ENCODE results near the gene PIK3R5.

The PIK3R5 gene

GRCh38 chr17:8916466-8916865 is 49.0 kb downstream of the PIK3R5 start:
- Histone ChIP-seq H4K8ac (ENCODE audit: low read depth, low read length) (no peak overlapping the region), H3K9ac (ENCODE audit: low read length) (no peak overlapping the region), H3K27me3 (ENCODE audit: insufficient read depth, low read length, poor library complexity) (no peaks in the 10 kb centered on the region), H3K4ac (ENCODE audit: low read depth, low read length) (no peak overlapping the region), H3K27ac (ENCODE audit: low read depth, low read length) (no peak overlapping the region), H3K4me3 (ENCODE audit: low read length) (no peak overlapping the region), H2AK5ac (ENCODE audit: low read length) (no peak overlapping the region), H3K79me2 (ENCODE audit: control insufficient read depth, insufficient read depth, low read length) (no peaks in the 10 kb centered on the region), H4K5ac (ENCODE audit: low read length) (no peak overlapping the region), H3K79me1 (ENCODE audit: low read length) (no peaks in the 10 kb centered on the region), H2BK5ac (ENCODE audit: low read length) (no peak overlapping the region), H3K4me2 (ENCODE audit: low read length) (no peak overlapping the region), H3K23ac (ENCODE audit: low read length) (no peak overlapping the region), H3K36me3 (ENCODE audit: control insufficient read depth, insufficient read depth, low read length) (no peaks in the 10 kb centered on the region), H2BK120ac (ENCODE audit: low read depth, low read length) (no peak overlapping the region), H2BK15ac (replicated peaks; ENCODE audit: low read depth) (no peak overlapping the region), H3K18ac (ENCODE audit: low read length) (no peak overlapping the region), H3K4me1 (ENCODE audit: control insufficient read depth, low read depth, low read length) (no peaks in the 10 kb centered on the region), H3K56ac (ENCODE audit: low read length) (no peak overlapping the region)
- WGBS (ENCODE audit: extremely low coverage, insufficient coverage, low lambda C conversion rate) = no CpG with 5 or more reads among the region's 7 CpGs
- no peak for DNase-seq

GRCh38 chr17:8914554-8914953 is 51.0 kb downstream of the PIK3R5 start:
- Histone ChIP-seq H2BK15ac (replicated peaks; ENCODE audit: low read depth) (no peak overlapping the region), H3K4ac (ENCODE audit: low read depth, low read length) (no peak overlapping the region), H3K79me2 (ENCODE audit: control insufficient read depth, insufficient read depth, low read length) (no peaks in the 10 kb centered on the region), H3K79me1 (ENCODE audit: low read length) (no peaks in the 10 kb centered on the region), H3K4me2 (ENCODE audit: low read length) (no peak overlapping the region), H4K5ac (ENCODE audit: low read length) (no peak overlapping the region), H3K18ac (ENCODE audit: low read length) (no peak overlapping the region), H3K23ac (ENCODE audit: low read length) (no peak overlapping the region), H3K56ac (ENCODE audit: low read length) (no peak overlapping the region), H3K4me3 (ENCODE audit: low read length) (no peak overlapping the region), H3K27ac (ENCODE audit: low read depth, low read length) (no peak overlapping the region), H3K27me3 (ENCODE audit: insufficient read depth, low read length, poor library complexity) (no peaks in the 10 kb centered on the region), H3K9ac (ENCODE audit: low read length) (no peak overlapping the region), H3K4me1 (ENCODE audit: control insufficient read depth, low read depth, low read length) (no peaks in the 10 kb centered on the region), H3K36me3 (ENCODE audit: control insufficient read depth, insufficient read depth, low read length) (no peaks in the 10 kb centered on the region), H2BK120ac (ENCODE audit: low read depth, low read length) (no peak overlapping the region), H4K8ac (ENCODE audit: low read depth, low read length) (no peak overlapping the region), H2BK5ac (ENCODE audit: low read length) (no peak overlapping the region), H2AK5ac (ENCODE audit: low read length) (no peak overlapping the region)
- no peak for DNase-seq
- WGBS (ENCODE audit: extremely low coverage, insufficient coverage, low lambda C conversion rate) = no CpG with 5 or more reads among the region's 8 CpGs

GRCh38 chr17:8913879-8914278 is 51.6 kb downstream of the PIK3R5 start:
- no peaks in the 10 kb centered on the region for H3K36me3 ChIP-seq (ENCODE audit: control insufficient read depth, insufficient read depth, low read length)
- no peaks in the 10 kb centered on the region for H3K79me2 ChIP-seq (ENCODE audit: control insufficient read depth, insufficient read depth, low read length)
- no peak overlapping the region for H3K56ac ChIP-seq (ENCODE audit: low read length)
- no peak overlapping the region for H2AK5ac ChIP-seq (ENCODE audit: low read length)
- no peaks in the 10 kb centered on the region for H3K79me1 ChIP-seq (ENCODE audit: low read length)
- H3K9ac ChIP-seq (ENCODE audit: low read length) = no peak overlapping the region
- WGBS (ENCODE audit: extremely low coverage, insufficient coverage, low lambda C conversion rate) = no CpG with 5 or more reads among the region's 4 CpGs
- no peak for DNase-seq
- H2BK120ac ChIP-seq (ENCODE audit: low read depth, low read length) = no peak overlapping the region
- H4K8ac ChIP-seq (ENCODE audit: low read depth, low read length) = no peak overlapping the region
- H2BK15ac ChIP-seq (replicated peaks; ENCODE audit: low read depth) = no peak overlapping the region
- H3K23ac ChIP-seq (ENCODE audit: low read length) = no peak overlapping the region
- no peaks in the 10 kb centered on the region for H3K27me3 ChIP-seq (ENCODE audit: insufficient read depth, low read length, poor library complexity)
- no peak overlapping the region for H3K18ac ChIP-seq (ENCODE audit: low read length)
- H3K4ac ChIP-seq (ENCODE audit: low read depth, low read length) = no peak overlapping the region
- H3K4me3 ChIP-seq (ENCODE audit: low read length) = no peak overlapping the region
- H4K5ac ChIP-seq (ENCODE audit: low read length) = no peak overlapping the region
- no peak overlapping the region for H2BK5ac ChIP-seq (ENCODE audit: low read length)
- H3K4me2 ChIP-seq (ENCODE audit: low read length) = no peak overlapping the region
- no peak overlapping the region for H3K27ac ChIP-seq (ENCODE audit: low read depth, low read length)
- H3K4me1 ChIP-seq (ENCODE audit: control insufficient read depth, low read depth, low read length) = no peaks in the 10 kb centered on the region

- H3K4me3 ChIP-seq (ENCODE audit: low read length) = no peak overlapping the region
- DNase-seq = no peak
- H3K79me1 ChIP-seq (ENCODE audit: low read length) = no peaks in the 10 kb centered on the region
- no peak overlapping the region for H4K5ac ChIP-seq (ENCODE audit: low read length)
- no peak overlapping the region for H4K8ac ChIP-seq (ENCODE audit: low read depth, low read length)
- no peaks in the 10 kb centered on the region for H3K36me3 ChIP-seq (ENCODE audit: control insufficient read depth, insufficient read depth, low read length)
- no peak overlapping the region for H3K23ac ChIP-seq (ENCODE audit: low read length)
- H3K56ac ChIP-seq (ENCODE audit: low read length) = no peak overlapping the region
- no peaks in the 10 kb centered on the region for H3K79me2 ChIP-seq (ENCODE audit: control insufficient read depth, insufficient read depth, low read length)
- H2AK5ac ChIP-seq (ENCODE audit: low read length) = no peak overlapping the region
- no peak overlapping the region for H3K9ac ChIP-seq (ENCODE audit: low read length)
- no peak overlapping the region for H3K4ac ChIP-seq (ENCODE audit: low read depth, low read length)
- WGBS (ENCODE audit: extremely low coverage, insufficient coverage, low lambda C conversion rate) = no CpG with 5 or more reads among the region's 6 CpGs
- H3K27me3 ChIP-seq (ENCODE audit: insufficient read depth, low read length, poor library complexity) = no peaks in the 10 kb centered on the region
- H2BK120ac ChIP-seq (ENCODE audit: low read depth, low read length) = no peak overlapping the region
- H3K27ac ChIP-seq (ENCODE audit: low read depth, low read length) = no peak overlapping the region
- no peaks in the 10 kb centered on the region for H3K4me1 ChIP-seq (ENCODE audit: control insufficient read depth, low read depth, low read length)
- H2BK15ac ChIP-seq (replicated peaks; ENCODE audit: low read depth) = no peak overlapping the region
- no peak overlapping the region for H3K4me2 ChIP-seq (ENCODE audit: low read length)
- H2BK5ac ChIP-seq (ENCODE audit: low read length) = no peak overlapping the region
- H3K18ac ChIP-seq (ENCODE audit: low read length) = no peak overlapping the region
Observed at GRCh38 chr17:8913091-8913490, 52.4 kb downstream of the PIK3R5 start.

GRCh38 chr17:8912084-8912981 is 53.2 kb downstream of the PIK3R5 start:
- Histone ChIP-seq H3K79me1 (ENCODE audit: low read length) (no peaks in the 10 kb centered on the region), H3K27me3 (ENCODE audit: insufficient read depth, low read length, poor library complexity) (no peaks in the 10 kb centered on the region), H2BK5ac (ENCODE audit: low read length) (no peak overlapping the region), H2BK120ac (ENCODE audit: low read depth, low read length) (no peak overlapping the region), H3K27ac (ENCODE audit: low read depth, low read length) (no peak overlapping the region), H3K4me3 (ENCODE audit: low read length) (no peak overlapping the region), H2BK15ac (replicated peaks; ENCODE audit: low read depth) (no peak overlapping the region), H3K56ac (ENCODE audit: low read length) (no peak overlapping the region), H3K23ac (ENCODE audit: low read length) (no peak overlapping the region), H4K8ac (ENCODE audit: low read depth, low read length) (no peak overlapping the region), H3K79me2 (ENCODE audit: control insufficient read depth, insufficient read depth, low read length) (no peaks in the 10 kb centered on the region), H3K36me3 (ENCODE audit: control insufficient read depth, insufficient read depth, low read length) (no peaks in the 10 kb centered on the region), H3K4me1 (ENCODE audit: control insufficient read depth, low read depth, low read length) (no peaks in the 10 kb centered on the region), H3K4ac (ENCODE audit: low read depth, low read length) (no peak overlapping the region), H4K5ac (ENCODE audit: low read length) (no peak overlapping the region), H3K9ac (ENCODE audit: low read length) (no peak overlapping the region), H3K4me2 (ENCODE audit: low read length) (no peak overlapping the region), H2AK5ac (ENCODE audit: low read length) (no peak overlapping the region), H3K18ac (ENCODE audit: low read length) (no peak overlapping the region)
- no CpG with 5 or more reads among the region's 18 CpGs for WGBS (ENCODE audit: extremely low coverage, insufficient coverage, low lambda C conversion rate)
- no peak for DNase-seq
